ENCODE data around the gene PAAF1.
"Not testable (repeated sequence)": the region's sequence is repeated elsewhere in the genome, so short reads cannot be mapped to it uniquely, and the experiment has no call there.

PAAF1 gene, protein sequence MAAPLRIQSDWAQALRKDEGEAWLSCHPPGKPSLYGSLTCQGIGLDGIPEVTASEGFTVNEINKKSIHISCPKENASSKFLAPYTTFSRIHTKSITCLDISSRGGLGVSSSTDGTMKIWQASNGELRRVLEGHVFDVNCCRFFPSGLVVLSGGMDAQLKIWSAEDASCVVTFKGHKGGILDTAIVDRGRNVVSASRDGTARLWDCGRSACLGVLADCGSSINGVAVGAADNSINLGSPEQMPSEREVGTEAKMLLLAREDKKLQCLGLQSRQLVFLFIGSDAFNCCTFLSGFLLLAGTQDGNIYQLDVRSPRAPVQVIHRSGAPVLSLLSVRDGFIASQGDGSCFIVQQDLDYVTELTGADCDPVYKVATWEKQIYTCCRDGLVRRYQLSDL

DNA sequence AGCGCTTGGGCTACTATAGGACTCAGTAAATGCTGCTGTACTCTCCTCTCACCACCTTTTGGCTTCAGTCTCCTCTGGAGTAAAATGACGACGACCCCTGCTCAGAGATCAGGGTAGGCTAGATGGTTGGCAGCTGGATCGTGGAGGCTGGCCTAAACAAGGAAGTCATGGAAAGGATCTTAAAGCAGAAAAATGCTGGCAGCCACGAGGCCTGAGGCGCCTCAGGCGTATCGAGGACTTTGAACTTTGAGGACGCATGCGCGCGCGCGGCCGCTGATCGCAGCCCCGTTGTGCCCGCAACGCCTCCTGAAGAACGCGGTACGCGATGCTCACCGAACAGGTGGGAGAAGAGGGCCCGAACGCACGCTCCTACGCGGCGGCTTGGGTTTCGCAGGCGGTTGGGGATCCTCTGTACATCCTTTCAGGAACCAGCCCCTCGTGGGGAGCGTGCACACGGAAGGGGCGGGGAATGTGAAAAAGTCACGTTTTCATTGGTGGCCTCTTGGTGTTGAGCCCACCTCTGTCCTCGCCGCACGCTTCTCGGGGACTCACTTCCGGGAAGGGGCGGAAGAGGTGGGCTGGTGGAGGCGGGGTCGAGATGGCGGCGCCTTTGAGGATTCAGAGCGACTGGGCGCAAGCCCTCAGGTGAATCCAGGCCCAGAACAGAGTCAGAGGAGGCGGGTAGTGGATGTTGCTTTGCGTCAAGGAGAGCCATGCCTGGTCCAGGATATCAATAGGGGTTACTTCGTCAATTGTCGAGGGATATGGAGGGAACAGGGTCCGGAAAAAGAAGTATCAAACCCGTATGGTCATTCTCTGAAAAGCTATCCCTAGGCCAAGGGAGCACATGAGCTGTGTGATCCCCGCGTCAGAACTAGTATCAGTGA lies at the start of gene PAAF1, which contains the start of gene COA4:
Gene PAAF1, plus strand, starts transcription at position 576 of the 887 bp plus-strand sequence. Its CDS starts 23 bp downstream, at position 599.
Gene COA4, minus strand, starts transcription at position 423 of the 887 bp plus-strand sequence. CDS start 3,468 bp downstream, outside the sequence.
- DNase-seq = peak; percentile 99 to 100

DNA sequence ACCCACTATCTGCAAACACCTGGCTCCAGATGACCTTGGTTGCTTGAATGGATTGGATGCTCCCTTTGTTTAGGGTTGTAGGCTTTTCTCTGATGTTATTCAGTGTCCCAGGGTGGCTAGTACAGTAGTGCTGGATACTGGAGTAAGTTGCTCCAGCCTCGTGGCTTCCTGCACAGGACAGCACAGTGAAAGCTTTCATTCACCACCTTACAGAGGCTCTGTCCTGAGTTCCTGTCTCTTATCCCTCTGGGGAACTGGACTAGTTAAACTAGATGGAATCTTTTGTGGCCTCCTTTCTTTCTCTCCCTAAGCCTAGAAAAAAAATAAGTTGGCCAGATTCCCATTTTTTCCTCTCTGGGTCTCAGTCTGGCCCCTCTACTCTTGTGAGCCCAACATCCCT lies 46.5 kb upstream of the PAAF1 start:
- no peak for DNase-seq

DNA sequence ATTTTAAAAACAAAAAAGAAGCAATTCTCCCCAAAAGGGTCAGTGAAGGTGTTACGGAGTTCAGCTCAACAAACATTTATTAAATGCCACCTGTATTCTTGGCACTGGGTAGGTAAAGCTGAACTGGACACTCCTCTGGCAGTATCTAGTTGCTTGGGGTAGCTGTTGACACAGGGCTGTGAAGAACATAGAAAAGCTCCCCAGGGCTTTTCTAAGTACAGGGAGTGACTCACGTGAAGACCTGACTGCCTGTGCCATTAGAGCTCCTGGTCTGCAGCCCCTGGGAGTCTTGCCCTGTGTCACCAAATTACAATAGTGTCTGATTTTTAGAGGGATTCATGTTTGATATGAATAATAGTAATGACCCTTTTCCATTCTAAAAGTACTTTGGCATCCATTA lies 43.7 kb upstream of the PAAF1 start:
- no peak for DNase-seq

- no peak for DNase-seq
Observed at GRCh38 chr11:73838443-73839122, 38.2 kb upstream of the PAAF1 start.

GRCh38 chr11:73839123-73839457 lies 37.7 kb upstream of the PAAF1 start:
- no peak for DNase-seq

DNA sequence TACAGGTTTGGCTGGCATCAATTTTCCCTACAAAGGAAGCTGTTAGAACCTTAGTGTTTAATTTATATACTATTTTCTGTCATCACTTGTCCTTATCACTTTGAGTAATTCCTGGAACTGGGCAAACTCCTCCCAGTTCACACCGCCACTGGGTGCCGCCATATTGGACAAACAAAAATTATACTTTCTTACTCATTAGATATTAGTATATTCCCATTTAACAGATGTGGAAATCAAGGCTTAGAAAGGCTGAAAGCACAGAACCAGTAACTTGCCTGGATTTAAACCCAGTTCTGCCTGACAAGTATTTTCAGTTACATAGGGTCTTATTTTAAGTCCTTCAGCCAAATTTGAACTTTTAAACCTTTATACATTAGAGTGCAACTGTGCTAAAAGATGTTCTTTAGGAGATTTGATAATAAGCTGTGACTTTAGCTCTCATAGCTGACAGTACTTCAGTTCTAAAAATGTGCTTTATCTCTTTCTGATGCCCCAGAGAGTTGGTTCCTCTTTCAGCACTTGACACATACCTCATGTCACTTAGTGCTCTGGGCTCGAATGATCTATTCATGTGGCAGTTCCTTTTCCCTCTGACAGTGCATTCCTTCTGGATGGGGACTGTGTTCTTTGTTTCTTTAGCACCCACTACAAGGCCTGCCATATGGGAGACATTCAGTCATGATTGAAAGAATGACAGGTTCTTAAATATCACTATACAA lies 25.6 kb upstream of the PAAF1 start:
- no peak for DNase-seq

DNA sequence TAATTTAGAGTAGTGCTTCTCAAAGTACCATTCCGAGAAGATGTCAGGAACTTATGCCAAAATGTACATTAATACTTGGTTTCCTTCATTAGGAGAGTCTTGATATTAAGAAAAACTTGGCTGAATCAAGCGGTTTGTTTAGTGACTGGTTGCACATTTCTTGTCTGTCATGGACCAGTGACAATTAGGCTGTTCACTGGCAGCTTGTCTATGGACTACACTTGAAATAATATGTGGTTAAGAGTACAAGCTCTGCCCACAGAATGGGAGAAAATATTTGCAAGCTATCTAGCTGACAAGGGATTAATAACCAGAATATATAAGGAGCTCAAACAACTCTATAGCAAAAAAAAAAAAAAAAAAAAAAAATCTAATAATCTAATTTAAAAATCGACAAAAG lies 24.8 kb upstream of the PAAF1 start:
- no peak for DNase-seq

DNA sequence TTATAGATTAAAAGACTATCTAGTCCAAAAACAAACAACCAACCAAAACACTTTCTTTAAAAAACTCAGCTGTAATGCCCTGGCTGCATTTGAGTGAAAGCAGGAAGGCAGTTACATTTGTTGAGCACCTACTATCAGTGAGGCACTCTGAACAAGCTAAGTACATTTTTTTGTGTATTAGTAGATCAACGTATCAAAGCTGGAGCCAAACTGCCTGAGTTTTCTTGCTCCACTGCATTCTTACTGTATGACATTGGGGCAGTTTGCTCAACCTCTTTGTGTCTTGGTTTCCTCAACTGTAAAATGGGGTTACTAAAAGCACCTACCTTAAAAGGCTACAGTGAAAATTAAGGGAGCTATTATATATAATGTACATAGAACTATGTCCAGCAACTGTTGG lies 22.1 kb upstream of the PAAF1 start:
- DNase-seq = no peak

DNA sequence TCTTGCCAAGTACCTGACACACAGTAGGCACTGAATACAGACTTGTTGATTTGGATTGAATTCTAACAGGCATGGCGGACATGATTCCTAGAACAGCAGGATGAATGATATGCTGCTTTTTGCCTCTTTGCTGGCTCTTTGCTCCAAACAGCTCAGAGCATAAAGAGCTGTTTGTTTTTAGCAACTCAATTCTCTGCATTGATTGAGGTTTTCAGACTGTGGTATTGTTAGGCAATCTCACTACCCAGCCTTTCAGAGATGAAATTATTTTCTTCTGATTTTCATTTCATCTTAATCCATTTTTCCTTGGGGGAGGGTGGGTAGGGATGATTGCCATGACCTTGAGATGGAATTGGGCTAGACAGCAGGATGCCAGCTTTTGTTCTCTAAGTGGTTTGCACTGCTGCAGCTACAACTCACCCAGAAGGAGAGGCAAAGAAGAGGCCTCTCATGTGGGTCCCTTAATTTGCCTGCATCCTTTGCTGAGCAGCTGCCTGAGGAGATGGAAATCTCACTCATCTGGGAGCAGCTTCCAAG lies 20.7 kb upstream of the PAAF1 start:
- no peak for DNase-seq

- no peak for DNase-seq
Observed at GRCh38 chr11:73859671-73860070, 17.1 kb upstream of the PAAF1 start.

DNA sequence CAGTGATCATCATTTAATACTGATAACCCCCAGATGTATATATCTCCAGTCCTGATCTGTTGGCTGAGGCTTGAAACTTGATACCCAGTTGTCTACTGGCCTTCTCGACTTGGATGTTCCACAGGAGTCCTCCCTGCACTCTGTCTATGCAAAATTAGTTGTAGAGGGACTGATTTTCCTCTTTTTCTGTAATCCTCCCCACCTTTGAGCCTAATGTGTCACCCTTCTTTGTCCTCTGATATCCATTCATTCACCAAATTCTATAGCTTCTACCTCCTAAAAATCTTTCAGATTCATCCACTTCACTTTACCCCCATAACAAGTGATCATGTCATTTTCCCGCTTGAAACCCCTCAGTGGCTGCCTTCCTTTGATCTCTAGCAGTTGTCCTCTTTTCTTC lies 16.6 kb upstream of the PAAF1 start:
- no peak for DNase-seq

- no peak for DNase-seq
Observed at GRCh38 chr11:73862986-73863385, 13.8 kb upstream of the PAAF1 start.

- DNase-seq = no peak
Observed at GRCh38 chr11:73866095-73866579, 10.7 kb upstream of the PAAF1 start.

DNA sequence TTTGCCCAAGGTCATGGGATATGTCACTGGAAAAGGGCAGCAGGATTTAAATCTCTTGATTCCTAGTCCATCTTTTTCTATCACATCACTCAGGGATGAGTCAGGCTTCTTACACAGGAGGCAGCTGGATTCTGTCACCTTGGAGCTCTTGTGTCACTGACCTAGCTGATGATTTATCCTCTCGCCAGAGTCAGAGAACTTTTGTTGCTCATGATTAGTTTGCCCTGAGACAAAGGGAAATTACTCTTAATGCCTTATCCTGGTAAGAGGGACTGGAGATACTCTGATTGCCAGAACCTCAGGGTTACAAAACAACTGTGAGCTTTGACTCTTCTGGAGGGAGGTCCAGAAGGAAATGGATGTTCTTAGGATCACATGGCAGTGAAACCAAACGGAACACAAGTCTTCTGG lies 10.2 kb upstream of the PAAF1 start:
- peak in 1 of 2 experiments; percentile 3 for DNase-seq

GRCh38 chr11:73869332-73869949 lies 7.4 kb upstream of the PAAF1 start:
- no peak for DNase-seq

DNA sequence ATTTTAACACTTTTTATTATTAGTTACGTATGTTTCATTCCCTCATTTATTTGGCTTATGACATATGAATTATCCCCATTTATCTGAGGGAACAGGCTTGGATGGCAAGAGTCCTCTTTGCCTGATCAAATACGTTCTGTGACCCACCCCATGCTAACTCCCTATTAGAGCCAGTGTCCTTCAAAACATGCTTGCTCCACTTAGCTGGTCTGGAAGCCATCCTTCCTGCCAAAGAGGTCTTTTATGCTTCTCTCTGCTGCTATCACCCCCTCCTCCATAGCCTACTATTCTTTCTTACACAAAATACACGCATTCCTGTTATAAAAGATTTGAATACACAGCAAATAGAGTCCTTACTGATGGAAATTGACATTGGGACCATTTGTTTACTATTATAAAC lies 6.5 kb upstream of the PAAF1 start:
- no peak for DNase-seq

GRCh38 chr11:73872749-73873357 lies 3.9 kb upstream of the PAAF1 start:
- DNase-seq = no peak

GRCh38 chr11:73875380-73875779 lies 1.4 kb upstream of the PAAF1 start:
- no peak for DNase-seq

DNA sequence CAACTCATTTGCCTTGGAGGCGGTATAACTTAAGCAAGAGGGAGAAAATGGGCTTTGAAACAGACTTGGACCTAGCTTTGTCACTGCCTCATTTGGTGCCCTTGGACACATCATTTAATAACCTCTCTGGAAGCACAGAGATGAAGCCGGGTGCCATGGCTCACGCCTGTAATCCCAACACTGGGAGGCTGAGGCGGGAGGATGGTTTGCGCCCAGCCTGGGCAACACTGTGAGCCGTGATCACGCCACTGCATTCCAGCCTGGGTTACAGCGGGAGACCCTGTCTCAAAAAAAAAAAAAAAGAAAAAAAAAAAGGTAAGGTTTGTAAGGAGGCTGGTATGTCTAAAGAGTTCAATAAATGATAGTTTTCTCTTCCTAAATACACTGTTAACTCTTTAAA lies 959 bp upstream of the PAAF1 start:
- no peak for DNase-seq

DNA sequence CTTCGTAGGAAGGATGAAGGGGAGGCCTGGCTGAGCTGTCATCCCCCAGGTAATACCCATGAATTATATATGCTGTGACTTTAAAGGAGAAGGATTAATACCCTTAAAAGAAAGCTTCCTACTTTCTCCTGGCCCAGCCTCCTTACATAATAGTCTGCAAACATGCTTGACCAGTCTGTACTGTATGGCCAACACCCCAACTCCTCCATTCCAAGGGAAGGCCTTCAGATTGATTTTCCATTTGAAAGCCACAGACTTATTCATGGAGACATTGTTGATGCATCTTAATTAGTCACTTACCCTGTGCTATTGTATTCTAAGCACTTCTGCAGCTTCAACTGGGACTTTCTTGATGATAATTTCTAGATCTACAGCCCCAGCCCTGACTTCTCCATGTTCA lies 2.0 kb downstream of the PAAF1 start:
- DNase-seq = no peak

- DNase-seq = not testable (repeated sequence)
Observed at GRCh38 chr11:73880449-73880848, 3.6 kb downstream of the PAAF1 start.
